A549 (cell line): ENCODE data around the gene GAS1.

Experiments
- CEBPB ChIP-seq, 2 experiments: fragments of >200 bp in 1 of 2; sonication (Bioruptor Twin) in 1 of 2; formaldehyde crosslinking in 1 of 2; IDR thresholded peaks; 2 replicates each; pipeline ENCODE4 v1.6.1; 2012 to 2016
- CTCF ChIP-seq: fragments of >200 bp; sonication (Bioruptor Twin); formaldehyde crosslinking; IDR thresholded peaks from 3 replicates; pipeline ENCODE4 v1.5.1; 2016
- EP300 ChIP-seq, 2 experiments: fragments of >200 bp; sonication (Bioruptor Twin); formaldehyde crosslinking; IDR thresholded peaks; 2 replicates in 1 of 2; 3 replicates in 1 of 2; pipeline ENCODE4 v1.6.1; 2016 to 2017
- HDAC2 ChIP-seq: fragments of 200-600 bp; sonication (generic); IDR thresholded peaks from 2 replicates; pipeline ENCODE4 v1.6.1; 2016
- KDM1A ChIP-seq: fragments of 200-600 bp; sonication (generic); IDR thresholded peaks from 2 replicates; pipeline ENCODE4 v1.6.1; 2016; ENCODE audit warnings: low read depth, mild to moderate bottlenecking
- MAX ChIP-seq: IDR thresholded peaks from 2 replicates; pipeline ENCODE4 v1.6.1; 2012
- MYC ChIP-seq: IDR thresholded peaks from 2 replicates; pipeline ENCODE4 v1.6.1; 2012; ENCODE audit warnings: mild to moderate bottlenecking, inconsistent platforms, low read length, improper control_type of control experiment, borderline replicate concordance
- POLR2A ChIP-seq: IDR thresholded peaks from 2 replicates; pipeline ENCODE4 v1.6.1; 2012; ENCODE audit warnings: mild to moderate bottlenecking, low read length
- POLR2AphosphoS2 ChIP-seq: conservative IDR thresholded peaks from 2 replicates; pipeline ENCODE4 v1.6.1; 2012; ENCODE audit warnings: low read length, improper control_type of control experiment, inconsistent platforms
- ZNF302 ChIP-seq: fragments of 250-450 bp; sonication (Bioruptor Pico); IDR thresholded peaks from 2 replicates; pipeline ENCODE4 v1.9.0; 2021; ENCODE audit warnings: inconsistent platforms, mild to moderate bottlenecking, moderate library complexity

GRCh38 chr9:86903734-86904085 lies 43.6 kb downstream of the GAS1 start:
- TF ChIP-seq EP300 (IDR thresholded peaks at IDR 0.05) = no peak
- no peak for TF ChIP-seq KDM1A
- no peak for TF ChIP-seq CTCF
- no peak for TF ChIP-seq MYC
- no peak for TF ChIP-seq POLR2A
- no peak for TF ChIP-seq POLR2AphosphoS2
- no peak for TF ChIP-seq ZNF302 (CRISPR knock-in tag)
- TF ChIP-seq MAX = no peak
- TF ChIP-seq HDAC2 = no peak
- TF ChIP-seq CEBPB (IDR thresholded peaks at IDR 0.05) = no peak
